Neural cell (in vitro differentiated cells): Measurements from ENCODE around the gene APBB2.

ENCODE experiments used
- CTCF ChIP-seq: fragments of 450-650 bp; IDR thresholded peaks from 2 replicates; pipeline ENCODE4 v1.5.1; 2014; ENCODE audit warnings: antibody characterized with exemption, mild to moderate bottlenecking, moderate library complexity; ENCODE audit not compliant: poor library complexity, severe bottlenecking
- POLR2AphosphoS5 ChIP-seq: IDR thresholded peaks from 2 replicates; pipeline ENCODE4 v1.6.1; 2012

DNA sequence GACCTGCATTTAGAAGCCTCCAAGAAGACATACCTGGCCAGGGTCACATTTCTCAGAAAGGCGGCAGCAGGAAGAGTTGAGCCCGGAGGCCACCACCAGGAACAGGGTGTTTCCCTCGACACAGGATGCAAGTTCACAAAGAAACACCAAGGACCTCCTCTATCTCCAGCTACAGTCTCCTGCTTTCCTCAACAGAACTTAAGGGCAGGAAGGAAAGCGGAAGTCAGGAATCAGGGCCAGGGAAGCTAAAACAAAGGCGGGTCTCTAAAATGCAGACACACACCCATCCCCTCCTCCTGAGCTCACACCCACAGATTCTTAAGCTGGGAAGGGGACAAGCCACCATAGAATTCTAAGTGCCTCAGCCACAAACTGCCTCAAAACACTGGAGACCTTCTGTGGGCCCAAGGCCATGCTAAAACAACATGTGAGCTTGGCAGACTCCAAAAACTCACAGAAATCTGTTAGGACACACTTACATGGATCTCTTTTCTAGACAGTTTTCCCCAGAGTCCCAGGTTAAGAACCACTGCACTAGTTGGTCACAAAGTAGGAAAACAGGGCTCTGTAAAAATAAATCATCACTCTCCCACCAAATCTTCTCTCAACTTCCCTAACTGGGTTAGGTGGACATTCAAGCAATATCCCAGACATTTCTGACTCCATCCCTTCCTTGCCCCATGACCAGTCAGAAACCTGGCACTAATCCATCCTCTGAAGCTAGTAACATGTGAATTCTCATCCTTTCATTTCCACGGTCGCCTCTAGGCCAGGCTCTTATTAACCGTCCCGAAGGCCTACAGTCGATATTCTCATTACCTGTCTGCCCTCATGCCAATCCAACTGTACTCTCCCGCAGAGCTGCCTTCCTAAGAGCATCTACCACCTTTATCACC is 163.2 kb downstream of the APBB2 start:
- TF ChIP-seq CTCF (no peak), POLR2AphosphoS5 (no peak)
